Measurements from ENCODE around the gene CHST3.

The CHST3 gene

DNA sequence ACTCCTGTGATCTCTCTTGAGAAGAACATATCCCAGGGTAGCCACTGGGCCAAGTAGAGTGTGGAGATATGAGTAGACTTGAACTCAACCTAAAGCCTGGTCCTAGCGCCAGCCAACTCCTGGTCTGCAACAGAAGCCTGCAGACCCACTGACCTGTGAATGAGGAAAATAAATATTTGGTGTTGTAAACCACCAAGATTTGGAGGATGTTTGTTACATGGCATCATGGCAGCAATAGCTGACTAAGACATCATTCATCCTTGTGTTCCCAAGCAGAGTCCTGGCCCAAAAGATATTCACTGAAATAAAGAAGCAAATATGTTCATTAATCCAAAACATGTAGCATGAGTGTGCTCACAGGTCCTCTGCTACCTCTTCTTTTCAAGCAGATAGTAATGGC, 26.0 kb upstream of the CHST3 start:
- in situ Hi-C loops (cut with MboI; ENCODE audit: low sequenced_read_pairs, unreplicated experiment): no loop called here

DNA sequence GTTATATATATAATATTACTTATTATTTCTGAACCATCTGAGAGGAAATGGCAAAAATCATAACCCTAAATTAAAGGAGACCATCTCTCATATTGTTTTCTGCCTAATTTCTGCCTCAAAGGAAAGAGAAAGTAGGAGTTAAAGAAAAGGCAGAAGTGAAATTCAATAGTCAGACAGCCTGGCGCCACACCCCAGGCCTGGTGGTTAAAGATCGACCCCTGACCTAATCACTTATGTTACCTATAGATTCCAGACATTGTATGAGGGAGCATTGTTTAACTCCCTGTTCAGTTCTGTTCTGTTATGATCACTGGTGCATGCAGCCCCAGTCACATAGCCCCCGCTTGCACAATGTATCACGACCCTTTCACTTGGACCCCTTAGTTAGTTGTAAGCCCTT, 24.9 kb upstream of the CHST3 start:
- in situ Hi-C loops (cut with MboI; ENCODE audit: low sequenced_read_pairs, unreplicated experiment): no loop called here
- TF ChIP-seq, protein P1, sequence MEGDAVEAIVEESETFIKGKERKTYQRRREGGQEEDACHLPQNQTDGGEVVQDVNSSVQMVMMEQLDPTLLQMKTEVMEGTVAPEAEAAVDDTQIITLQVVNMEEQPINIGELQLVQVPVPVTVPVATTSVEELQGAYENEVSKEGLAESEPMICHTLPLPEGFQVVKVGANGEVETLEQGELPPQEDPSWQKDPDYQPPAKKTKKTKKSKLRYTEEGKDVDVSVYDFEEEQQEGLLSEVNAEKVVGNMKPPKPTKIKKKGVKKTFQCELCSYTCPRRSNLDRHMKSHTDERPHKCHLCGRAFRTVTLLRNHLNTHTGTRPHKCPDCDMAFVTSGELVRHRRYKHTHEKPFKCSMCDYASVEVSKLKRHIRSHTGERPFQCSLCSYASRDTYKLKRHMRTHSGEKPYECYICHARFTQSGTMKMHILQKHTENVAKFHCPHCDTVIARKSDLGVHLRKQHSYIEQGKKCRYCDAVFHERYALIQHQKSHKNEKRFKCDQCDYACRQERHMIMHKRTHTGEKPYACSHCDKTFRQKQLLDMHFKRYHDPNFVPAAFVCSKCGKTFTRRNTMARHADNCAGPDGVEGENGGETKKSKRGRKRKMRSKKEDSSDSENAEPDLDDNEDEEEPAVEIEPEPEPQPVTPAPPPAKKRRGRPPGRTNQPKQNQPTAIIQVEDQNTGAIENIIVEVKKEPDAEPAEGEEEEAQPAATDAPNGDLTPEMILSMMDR (IDR thresholded peaks at IDR 0.05; ENCODE audit: borderline replicate concordance, control extremely low read depth, extremely low read depth, insufficient read depth, missing control alignments): no peak
- no peak for DNase-seq (ENCODE audit: low spot score)

More for the DNA sequence above, 26.0 kb upstream of the CHST3 start:
- no peak for DNase-seq (ENCODE audit: low spot score)
- TF ChIP-seq, protein P1 (IDR thresholded peaks at IDR 0.05; ENCODE audit: borderline replicate concordance, control extremely low read depth, extremely low read depth, insufficient read depth, missing control alignments): no peak

DNA sequence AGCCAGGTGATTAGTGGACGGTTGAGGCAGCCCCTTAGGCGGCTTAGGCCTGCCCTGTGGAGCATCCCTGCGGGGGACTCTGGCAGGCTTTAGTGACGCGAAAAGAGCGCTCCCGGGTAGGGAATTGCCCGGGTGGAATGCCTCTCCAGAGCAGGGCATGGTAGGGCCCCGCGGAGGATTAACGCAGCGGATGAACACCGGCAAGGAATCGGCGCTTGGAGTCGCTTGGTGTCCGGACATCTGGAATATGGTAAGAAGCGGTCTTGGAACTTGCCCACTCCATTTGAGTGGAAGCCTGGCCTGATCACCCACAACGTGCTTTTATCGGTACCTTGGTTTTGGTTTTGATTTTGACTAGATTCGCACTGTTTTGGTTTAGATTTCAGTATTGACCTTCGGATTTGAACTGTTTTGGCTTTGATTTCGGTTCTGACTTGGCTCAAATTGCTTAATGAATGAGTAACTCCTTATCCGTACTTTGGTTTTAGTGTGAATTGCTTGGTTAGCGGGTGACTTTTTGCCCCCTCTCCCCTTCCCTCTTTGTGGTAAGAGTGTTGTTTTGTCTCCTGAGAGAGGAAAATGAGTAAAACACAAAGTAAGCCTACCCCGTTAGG, 24.2 kb upstream of the CHST3 start:
- TF ChIP-seq, protein P1 (IDR thresholded peaks at IDR 0.05; ENCODE audit: borderline replicate concordance, control extremely low read depth, extremely low read depth, insufficient read depth, missing control alignments): no peak
- in situ Hi-C loops (cut with MboI; ENCODE audit: low sequenced_read_pairs, unreplicated experiment): no loop called here
- DNase-seq (ENCODE audit: low spot score): no peak

DNA sequence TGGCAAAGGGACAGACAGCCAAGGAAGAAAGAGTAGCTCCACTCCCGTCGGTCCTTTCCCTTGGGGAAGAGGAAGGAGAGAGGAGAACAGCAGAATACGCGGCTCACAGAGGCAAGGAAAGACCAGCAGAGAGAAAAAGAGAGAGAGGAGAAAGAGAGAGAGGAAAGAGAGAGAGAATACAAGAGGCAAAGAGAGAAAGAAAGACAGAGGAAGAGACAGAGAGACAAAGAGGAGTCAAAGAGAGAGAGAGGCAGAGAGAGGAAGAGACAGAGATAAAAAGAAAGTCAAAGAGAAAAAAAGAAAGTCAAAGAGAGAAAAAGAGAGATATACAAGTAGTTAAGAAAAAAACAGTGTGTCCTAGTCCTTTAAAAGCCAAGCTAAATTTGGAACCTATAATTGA, 23.4 kb upstream of the CHST3 start:
- in situ Hi-C loops (cut with MboI; ENCODE audit: low sequenced_read_pairs, unreplicated experiment): no loop called here
- TF ChIP-seq, protein P1 (IDR thresholded peaks at IDR 0.05; ENCODE audit: borderline replicate concordance, control extremely low read depth, extremely low read depth, insufficient read depth, missing control alignments): no peak
- DNase-seq (ENCODE audit: low spot score): no peak

DNA sequence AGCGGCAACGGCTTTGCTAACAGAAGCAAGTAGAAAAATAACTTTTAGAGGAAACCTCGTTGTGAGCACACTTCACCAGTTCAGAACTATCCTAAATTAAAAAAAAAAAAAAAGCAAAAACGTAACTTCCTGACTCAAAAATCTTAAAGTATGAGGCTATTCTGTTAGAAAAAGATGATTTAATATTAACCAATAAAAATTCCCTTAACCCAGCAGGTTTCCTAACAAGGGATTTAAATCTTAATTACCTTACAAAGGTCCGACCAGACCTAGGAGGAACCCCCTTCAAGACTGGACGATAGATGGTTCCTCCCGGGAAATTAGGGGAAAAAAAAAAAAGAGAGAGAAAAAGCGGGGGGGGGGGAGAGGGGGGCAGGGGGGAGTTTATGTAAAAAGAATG, 22.9 kb upstream of the CHST3 start:
- no peak for DNase-seq (ENCODE audit: low spot score)
- in situ Hi-C loops (cut with MboI; ENCODE audit: low sequenced_read_pairs, unreplicated experiment): no loop called here
- TF ChIP-seq, protein P1 (IDR thresholded peaks at IDR 0.05; ENCODE audit: borderline replicate concordance, control extremely low read depth, extremely low read depth, insufficient read depth, missing control alignments): no peak

DNA sequence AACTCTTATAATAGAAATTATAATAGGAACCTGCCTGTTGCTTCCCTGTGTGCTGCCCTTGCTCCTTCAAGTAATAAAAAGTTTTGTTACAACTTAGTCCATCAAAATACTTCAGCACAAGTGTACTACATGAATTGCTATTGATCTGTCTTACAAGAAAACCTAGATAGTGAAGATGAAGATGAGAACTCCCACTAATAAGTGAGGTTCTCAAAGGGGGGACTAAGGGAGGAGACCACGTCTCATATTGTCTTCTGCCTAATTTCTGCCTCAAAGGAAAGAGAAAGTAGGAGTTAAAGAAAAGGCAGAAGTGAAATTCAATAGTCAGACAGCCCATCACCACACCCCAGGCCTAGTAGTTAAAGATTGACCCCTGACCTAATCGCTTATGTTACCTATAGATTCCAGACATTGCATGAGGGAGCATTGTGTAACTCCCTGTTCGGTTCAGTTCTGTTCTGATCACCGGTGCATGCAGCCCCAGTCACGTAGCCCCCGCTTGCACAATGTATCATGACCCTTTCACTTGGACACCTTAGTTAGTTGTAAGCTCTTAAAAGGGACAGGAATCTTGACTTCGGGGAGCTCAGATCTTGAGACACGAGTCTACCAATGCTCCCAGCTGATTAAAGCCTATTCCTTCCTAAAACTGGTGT, 18.2 kb upstream of the CHST3 start:
- no peak for DNase-seq (ENCODE audit: low spot score)
- in situ Hi-C loops (cut with MboI; ENCODE audit: low sequenced_read_pairs, unreplicated experiment): no loop called here
- TF ChIP-seq, protein P1 (IDR thresholded peaks at IDR 0.05; ENCODE audit: borderline replicate concordance, control extremely low read depth, extremely low read depth, insufficient read depth, missing control alignments): no peak

All from GM13976 (cell line).